Measurements from ENCODE around the gene RNF182. TPM values are rescaled to one million over a fixed set of nuclear protein-coding genes. Genes with fewer than 3 reads are reported as not detected.

RNF182 gene
- total RNA-seq, 4 donors from 2014 or later = 0.40 to 0.50 (median 0.45) TPM; not detected in 1

DNA sequence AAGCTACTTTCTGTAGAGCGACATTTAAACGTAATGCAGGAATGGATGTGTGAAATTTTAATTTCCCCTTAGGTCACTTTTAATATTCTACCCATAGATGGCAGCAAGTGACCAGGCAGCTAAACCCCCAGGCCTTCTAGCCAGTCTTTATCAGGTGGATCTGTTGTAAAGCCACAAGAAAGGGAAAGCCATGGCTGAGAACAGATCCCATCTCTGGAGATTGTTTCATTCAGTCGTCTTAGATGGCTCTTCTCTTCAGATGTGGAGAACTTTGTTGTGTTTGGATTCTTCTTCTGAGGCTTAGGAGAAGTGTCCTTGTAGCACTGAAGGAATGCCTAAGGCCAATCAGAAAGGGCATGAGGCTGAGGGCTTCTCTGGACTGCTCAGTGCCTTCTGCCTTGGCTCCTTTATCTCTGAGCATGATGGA lies 15.8 kb upstream of the RNF182 start:
- no peak overlapping the region for H3K27ac ChIP-seq (replicated peaks in 1 of 4)
- intact Hi-C loops (cut with DNase I) = loop anchor here (5.0 kb wide), 3 partner anchors 138 to 233 kb away; no protein-coding TSS in a partner anchor
- H3K9me3 ChIP-seq = no peaks in the 10 kb centered on the region
- WGBS = 0% methylated on average over 3 of the region's 3 CpGs
- H3K4me1 ChIP-seq = no peaks in the 10 kb centered on the region
- H3K4me3 ChIP-seq = no peak overlapping the region
- no peaks in the 10 kb centered on the region for H3K36me3 ChIP-seq
- TF ChIP-seq POLR2AphosphoS5 (IDR thresholded peaks at IDR 0.05) (no peak), CTCF (IDR thresholded peaks at IDR 0.05) (peak; percentile 74 to 80 (median 79))
- peaks cover 0 to 15% (median 0%) of the 10 kb centered on the region in 4 donors for H3K27me3 ChIP-seq
- DNase-seq (ENCODE audit: extremely low spot score) = no peak

GRCh38 chr6:13910443-13910842 lies 14.3 kb upstream of the RNF182 start:
- peaks cover 0 to 19% (median 0%) of the 10 kb centered on the region in 4 donors for H3K27me3 ChIP-seq
- intact Hi-C loops (cut with DNase I) = no loop called here

DNA sequence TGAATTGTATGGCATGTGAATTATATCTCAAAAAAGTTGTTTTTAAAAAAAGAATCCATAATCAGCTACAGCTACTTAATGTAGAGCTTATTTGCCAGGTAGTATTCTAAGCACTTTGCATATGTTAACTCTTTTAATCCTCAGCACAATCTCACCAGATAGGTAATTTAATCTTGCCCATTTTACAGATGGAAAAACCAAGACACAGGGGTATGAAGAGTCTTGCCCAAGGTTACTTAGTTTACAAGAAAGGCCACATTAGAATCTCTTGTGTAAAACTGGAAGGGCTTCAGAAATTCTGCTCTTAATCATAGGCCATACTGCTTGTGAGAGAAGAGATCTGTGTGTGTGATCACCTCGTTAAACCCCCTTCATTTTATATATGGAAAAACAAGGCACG lies 13.4 kb upstream of the RNF182 start:
- no peak overlapping the region for H3K27ac ChIP-seq (replicated peaks in 1 of 4)
- no peak overlapping the region for H3K4me3 ChIP-seq
- H3K27me3 ChIP-seq = peaks cover 0 to 16% (median 0%) of the 10 kb centered on the region in 4 donors
- DNase-seq (ENCODE audit: extremely low spot score) = no peak
- no peaks in the 10 kb centered on the region for H3K9me3 ChIP-seq
- H3K4me1 ChIP-seq = no peaks in the 10 kb centered on the region
- WGBS = 85% methylated on average over 2 of the region's 2 CpGs
- H3K36me3 ChIP-seq = no peaks in the 10 kb centered on the region
- TF ChIP-seq CTCF (IDR thresholded peaks at IDR 0.05) (no peak), EP300 (IDR thresholded peaks at IDR 0.05) (no peak), POLR2AphosphoS5 (IDR thresholded peaks at IDR 0.05) (no peak)
- intact Hi-C loops (cut with DNase I) = no loop called here

More at GRCh38 chr6:13910443-13910842, 14.3 kb upstream of the RNF182 start:
- H3K4me1 ChIP-seq = no peaks in the 10 kb centered on the region
- no peak for TF ChIP-seq POLR2AphosphoS5 (IDR thresholded peaks at IDR 0.05)
- no peak for TF ChIP-seq EP300 (IDR thresholded peaks at IDR 0.05)
- TF ChIP-seq POLR2A (IDR thresholded peaks at IDR 0.05; ENCODE audit: low read depth) = no peak
- TF ChIP-seq CTCF (IDR thresholded peaks at IDR 0.05) = no peak
- no peaks in the 10 kb centered on the region for H3K36me3 ChIP-seq
- 91% methylated on average over 2 of the region's 2 CpGs for WGBS
- DNase-seq (ENCODE audit: extremely low spot score) = no peak
- H3K27ac ChIP-seq (replicated peaks in 1 of 4) = no peak overlapping the region
- H3K4me3 ChIP-seq = no peak overlapping the region
- H3K9me3 ChIP-seq = no peaks in the 10 kb centered on the region

DNA sequence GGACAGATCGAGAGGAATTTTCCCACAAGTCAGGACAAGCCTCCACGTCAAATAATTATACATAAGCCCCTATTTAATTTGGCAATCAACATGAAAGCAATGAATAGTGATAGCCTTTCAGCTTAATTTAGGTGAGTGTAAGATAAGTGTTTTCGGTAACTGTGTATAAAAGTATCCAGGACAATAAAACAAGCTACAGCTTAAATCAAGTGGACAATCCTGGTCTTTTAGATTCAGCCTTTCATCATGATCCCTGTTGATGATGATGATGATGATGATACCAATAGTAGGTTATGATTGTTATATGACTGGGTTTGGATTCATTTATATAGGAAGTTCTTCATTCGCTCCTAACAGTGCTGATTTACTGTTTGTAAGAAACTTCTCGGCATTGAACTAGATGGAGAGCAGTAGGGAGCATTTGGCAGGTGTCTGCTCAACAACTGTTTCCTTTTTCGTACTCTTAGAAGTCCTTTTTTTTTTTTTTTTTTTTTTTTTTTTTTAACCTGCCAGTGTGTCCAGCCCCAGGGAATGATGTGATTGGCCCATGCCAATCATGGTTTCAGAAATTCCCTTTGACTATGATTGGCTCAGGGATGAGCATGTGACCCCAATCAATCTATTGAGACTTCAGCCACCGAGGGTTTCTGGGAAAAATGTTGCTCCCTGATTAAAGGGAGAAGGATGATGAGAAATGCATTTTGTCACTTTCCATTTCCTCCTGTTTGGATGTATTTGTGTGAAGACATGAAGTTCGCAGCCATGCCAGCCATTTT lies 11.3 kb upstream of the RNF182 start:
- Histone ChIP-seq H3K4me3 (no peak overlapping the region), H3K27ac (replicated peaks in 1 of 4) (no peak overlapping the region), H3K27me3 (peaks cover 0 to 9% (median 0%) of the 10 kb centered on the region in 4 donors), H3K36me3 (no peaks in the 10 kb centered on the region), H3K4me1 (no peaks in the 10 kb centered on the region), H3K9me3 (no peaks in the 10 kb centered on the region)
- intact Hi-C loops (cut with DNase I) = no loop called here
- TF ChIP-seq EP300 (IDR thresholded peaks at IDR 0.05) = no peak
- no peak for TF ChIP-seq CTCF (IDR thresholded peaks at IDR 0.05)
- no peak for TF ChIP-seq POLR2AphosphoS5 (IDR thresholded peaks at IDR 0.05)
- TF ChIP-seq POLR2A (IDR thresholded peaks at IDR 0.05; ENCODE audit: low read depth) = no peak
- WGBS = 84% methylated on average over 8 of the region's 8 CpGs
- no peak for DNase-seq (ENCODE audit: extremely low spot score)

All from esophagus muscularis mucosa (tissue), 4 donors.